HG03520 (cell line): Measurements from ENCODE around the gene ZNF844.
"Not testable (repeated sequence)": the region's sequence is repeated elsewhere in the genome, so short reads cannot be mapped to it uniquely, and the experiment has no call there.

Experiments used
- ATAC-seq: cut with Tn5 transposase; IDR thresholded peaks from one replicate; pipeline ENCODE4 v1.9.1; 2021; ENCODE audit warnings: mild to moderate bottlenecking, moderate library complexity; ENCODE audit not compliant: unreplicated experiment

Gene ZNF844

DNA sequence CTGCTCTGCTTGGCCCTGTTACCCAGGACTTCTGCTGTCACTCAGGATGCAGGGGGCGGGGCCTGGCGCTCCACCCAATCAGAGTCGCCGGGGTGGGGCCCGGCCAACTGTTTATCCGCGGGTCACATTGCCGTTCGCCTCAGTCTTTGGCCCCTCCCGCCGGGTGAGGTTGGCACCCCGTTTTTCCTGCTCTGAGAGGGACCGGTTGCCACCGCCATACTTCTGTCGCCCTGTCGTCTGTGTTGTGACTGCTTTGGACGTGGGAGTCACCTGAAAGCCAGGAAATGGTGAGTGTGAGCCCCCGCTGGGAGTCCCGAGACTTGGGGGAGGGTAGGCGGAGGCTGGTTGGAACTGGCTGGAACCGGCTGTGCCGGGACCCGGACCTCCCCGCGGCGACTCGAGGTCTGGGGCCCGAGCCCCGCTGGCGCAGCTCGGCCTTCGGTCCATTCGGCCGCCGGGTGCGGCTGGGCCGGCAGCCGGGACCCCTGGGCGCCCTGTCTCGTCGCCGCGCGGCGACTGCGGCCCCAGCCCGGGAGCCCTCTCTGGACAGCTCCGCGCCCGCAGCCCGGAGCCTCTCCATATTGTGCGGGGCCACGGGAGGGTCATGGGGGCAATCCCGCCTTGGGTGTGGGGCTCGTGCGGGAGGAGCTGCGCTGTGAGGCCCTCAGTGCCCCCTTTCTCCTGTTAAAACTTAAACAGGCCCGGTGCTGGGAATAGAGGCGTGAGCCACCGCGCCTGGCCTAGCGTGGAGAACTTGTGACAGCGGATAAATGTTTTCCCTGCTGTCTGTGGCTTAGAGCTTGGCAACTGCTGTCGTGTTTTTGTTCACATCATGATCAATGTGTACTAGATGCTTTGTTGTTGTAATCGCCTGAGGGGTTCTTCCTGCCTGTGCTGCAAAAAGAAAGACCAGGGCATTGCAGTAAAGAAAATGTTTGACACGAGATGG, at the start of gene ZNF844:
Gene ZNF844, plus strand, starts transcription at position 142 of the 949 bp plus-strand sequence. Its CDS starts 143 bp downstream, at position 285.
- ATAC-seq = peak; percentile 65

DNA sequence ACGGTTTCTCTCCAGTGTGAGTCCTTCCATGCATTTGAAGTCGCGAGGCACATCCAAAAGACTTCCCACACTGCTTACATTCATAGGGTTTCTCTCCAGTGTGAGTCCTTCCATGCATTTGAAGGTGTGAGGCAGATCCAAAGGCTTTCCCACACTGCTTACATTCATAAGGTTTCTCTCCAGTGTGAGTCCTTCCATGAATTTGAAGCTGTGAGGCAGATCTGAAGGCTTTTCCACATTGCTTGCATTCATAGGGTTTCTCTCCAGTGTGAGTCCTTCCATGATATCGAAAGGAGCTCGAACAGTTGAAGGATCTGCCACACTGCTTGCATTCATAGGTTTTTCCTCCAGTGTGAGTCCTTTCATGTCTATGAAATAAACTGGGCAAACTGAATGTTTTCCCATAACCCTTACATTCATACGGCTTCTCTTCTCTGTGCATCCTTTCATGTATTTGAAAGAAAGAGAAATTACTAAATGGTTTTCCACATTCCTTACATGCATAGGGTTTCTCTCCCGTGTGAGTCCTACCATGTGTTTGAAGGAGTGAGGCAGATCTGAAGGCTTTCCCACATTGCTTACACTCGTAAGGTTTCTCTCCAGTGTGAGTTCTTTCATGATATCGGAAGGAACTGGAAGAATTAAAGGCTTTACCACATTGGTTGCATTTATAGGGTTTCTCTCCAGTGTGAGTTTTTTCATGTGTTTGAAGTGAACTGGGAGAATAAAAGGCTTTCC, 49.3 kb upstream of the ZNF844 start:
- no peak for ATAC-seq

DNA sequence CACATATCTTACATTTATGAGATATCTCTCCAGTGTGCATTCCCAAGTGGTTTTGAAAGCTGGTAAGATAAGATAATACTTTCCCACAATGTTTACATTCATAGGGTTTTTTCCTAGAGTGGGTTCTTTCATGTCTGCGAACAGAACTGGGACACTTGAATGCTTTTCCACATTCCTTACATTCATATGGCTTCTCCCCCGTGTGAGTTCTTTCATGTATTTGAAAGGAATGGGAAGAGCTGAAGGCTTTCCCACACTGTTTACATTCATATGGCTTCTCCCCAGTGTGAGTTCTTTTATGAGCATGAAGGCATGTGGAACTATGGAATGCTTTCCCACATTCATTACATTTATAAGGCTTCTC, 48.8 kb upstream of the ZNF844 start:
- ATAC-seq = no peak

DNA sequence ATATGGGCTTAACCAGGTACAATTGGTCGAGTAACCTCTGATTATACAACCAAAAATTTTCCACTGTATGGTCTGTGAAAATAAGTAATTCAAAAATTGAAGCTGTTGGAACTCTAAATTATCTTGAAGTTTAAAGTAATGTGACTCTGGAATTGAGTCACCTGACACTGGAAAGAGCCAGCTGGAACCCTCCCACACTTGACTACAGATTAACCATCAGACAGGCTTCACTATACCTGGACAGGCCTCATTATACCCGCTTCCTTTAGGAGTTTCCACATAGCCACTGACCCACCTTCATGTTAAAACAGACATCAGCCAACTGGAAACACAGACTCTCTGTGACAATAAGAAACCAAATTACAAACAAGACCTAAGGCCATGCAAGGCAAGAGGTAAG, 30.3 kb upstream of the ZNF844 start:
- ATAC-seq = no peak

DNA sequence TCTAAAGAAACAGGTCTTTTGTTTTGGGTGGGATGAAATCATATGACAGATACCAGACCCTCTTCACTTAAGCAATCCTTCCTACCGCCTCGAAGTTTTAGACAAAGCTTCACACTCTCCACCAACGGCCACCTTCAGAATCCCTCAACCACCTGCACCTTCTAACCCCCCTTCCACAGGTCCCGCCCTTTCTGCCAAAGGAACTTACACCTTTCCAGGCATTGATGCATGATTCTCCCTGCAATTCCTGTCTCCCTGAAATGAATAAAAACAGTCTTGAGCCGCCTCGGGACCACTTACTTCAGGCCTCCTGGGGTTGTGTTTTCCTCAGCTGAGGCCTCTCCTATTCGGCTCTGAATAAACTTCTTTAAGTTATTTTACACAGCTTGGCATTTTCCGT, 29.9 kb upstream of the ZNF844 start:
- ATAC-seq = no peak

DNA sequence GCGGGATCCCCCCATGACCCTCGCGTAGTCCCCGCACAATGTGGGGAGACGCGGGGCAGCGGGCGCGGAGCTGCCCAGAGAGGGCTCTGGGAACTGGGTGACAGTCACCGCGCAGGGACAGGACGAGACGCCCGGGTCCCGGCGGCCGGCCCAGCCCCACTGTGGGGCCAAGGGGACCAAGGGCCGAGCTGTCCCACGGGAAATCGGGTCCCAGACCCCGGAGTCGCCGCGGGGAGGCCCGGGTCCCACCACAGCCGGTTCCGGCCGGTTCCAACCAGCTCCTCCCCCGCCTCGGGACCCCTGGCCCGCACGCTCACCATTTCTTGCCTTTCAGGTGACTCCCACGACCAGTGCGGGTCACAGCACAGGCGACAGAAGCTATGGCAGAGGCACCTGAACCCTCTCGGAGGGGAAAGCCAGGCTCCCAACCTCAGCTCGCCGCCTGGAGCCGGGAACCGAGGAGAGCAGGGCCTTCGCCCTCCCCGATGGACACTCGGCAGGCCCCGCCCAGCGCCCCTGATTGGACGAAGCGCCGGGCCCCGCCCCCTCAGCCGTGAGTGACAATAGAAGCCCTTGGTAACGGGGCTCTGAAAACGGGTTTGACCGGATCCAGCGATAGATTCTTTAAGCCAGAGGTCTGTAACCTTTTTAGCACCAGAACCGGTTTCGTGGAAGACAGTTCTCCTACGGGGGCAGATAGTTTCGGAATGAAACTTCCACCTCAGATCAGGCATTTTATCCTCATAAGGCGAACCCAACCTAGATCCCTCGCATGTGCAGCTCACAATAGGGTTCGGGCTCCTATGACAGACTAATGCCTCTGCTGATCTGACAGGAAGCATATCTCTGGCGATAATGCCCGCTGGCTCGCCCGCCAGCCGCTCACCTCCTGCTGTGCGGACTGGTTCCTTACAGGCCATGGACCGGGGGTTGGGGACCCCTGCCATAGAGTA, 29.0 kb upstream of the ZNF844 start, which contains the start of gene ZNF433:
Gene ZNF433, minus strand, starts transcription at position 460 of the 953 bp plus-strand sequence. Its CDS starts 140 bp downstream, at position 320.
- no peak for ATAC-seq

DNA sequence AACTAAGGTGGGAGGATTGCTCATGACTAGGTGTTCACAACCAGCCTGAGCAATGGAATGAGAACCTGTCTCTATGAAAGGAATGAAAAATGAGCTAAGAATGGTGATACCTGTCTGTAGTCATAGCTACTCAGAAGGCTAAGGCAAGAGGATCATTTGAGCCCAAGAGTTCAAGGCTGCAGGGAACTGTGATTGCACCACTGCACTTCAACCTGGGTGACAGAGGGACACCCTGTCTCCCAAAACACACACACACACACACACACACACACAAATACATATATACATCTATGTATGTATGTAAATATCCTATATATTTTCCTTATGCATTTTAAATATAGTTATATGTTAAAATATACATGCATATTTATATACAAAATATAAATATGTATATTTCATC, 21.6 kb upstream of the ZNF844 start:
- ATAC-seq = no peak

DNA sequence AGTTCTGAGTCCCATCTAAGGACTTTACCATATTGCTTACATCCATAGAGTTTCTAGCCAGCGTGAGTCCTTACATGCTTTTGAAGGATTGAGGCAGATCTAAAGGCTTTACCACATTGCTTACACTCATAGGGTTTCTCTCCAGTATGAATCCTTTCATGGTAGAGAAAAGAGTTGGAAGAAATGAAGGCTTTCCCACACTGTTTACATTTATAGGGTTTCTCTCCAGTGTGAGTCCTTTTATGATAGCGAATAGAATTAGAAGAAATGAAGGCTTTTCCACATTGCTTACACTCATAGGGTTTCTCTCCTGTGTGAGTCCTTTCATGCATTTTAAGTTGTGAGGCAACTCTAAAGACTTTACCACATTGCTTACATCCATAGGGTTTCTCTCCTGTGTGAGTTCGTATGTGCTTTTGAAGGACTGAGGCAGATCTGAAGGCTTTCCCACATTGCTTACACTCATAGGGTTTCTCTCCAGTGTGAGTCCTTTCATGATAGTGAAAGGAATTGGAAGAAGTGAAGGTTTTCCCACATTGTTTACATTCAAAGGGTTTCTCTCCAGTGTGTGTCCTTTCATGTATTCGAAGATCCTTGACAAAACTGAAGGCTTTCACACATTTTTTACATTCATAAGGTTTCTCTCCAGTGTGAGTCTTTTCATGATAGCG, 20.6 kb upstream of the ZNF844 start:
- ATAC-seq = no peak

DNA sequence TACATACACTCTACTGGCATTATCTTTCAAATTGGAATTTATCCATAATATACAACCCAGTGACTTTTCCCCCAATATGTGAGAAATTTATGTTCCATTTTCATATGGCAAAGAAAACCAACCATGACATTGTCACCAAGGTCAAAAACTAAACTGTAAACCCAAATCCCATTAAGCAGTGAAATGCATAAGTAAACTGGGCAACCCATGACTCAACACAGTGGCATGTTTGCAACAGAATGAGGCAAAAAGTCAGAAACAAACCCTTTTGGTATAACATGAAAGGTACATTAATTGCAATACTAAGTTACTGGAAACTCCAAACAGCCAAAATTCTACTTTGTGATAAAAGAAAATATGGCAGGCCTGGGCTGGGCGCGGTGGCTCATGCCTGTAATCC, 16.7 kb upstream of the ZNF844 start:
- no peak for ATAC-seq

DNA sequence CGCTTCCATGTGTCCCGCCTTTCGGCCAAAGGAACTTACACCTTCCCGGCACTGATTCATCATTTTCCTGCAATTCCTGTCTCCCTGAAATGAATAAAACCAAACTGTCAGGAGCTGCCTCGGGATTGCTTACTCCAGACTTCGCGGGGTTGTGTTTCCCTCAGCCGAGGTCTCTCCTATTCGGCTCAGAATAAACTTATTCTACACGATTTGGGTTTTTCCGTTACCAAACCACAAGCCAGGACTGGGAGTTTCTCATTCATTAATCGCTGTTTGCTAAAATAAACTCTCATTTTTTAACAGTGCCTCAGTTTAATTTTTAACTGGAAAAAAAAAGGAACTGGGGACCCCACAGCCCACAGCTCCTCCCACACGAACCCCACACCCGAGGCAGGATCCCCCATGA, 12.4 kb upstream of the ZNF844 start:
- ATAC-seq = no peak

DNA sequence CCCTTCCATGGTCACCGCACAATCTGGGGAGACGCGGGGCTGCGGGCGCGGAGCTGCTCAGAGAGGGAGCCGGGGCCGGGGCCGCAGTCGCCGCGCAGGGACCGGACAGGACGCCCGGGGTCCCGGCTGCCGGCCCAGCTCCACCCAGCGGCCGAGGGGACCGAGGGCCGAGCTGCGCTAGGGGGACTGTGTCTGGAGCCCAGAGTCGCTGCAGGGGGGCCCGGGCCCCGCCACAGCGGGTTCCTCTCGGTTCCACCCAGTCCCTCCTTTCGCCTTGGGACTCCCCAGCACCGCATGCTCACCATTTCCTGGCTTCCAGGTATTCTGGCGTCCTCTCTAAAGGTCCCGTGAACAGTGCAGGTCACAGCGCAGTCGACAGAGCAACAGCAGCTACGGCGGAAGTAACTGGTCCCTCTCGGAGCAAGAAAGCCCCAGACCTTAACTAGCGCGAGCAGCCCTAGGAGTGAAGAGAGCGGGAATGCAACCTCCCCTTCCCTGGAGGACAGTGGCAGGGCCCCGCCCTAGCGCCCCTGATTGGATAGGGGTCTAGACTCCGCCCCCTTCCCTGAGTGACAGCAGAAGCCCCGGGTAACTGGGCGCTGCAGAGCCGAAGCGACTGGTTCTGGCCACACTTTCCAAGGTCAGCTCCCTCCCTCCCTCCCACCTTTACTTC, 11.9 kb upstream of the ZNF844 start, which contains the start of gene ZNF878:
Gene ZNF878, minus strand, starts transcription at position 465 of the 673 bp plus-strand sequence. Its CDS starts 160 bp downstream, at position 305.
- ATAC-seq = peak; percentile 77

DNA sequence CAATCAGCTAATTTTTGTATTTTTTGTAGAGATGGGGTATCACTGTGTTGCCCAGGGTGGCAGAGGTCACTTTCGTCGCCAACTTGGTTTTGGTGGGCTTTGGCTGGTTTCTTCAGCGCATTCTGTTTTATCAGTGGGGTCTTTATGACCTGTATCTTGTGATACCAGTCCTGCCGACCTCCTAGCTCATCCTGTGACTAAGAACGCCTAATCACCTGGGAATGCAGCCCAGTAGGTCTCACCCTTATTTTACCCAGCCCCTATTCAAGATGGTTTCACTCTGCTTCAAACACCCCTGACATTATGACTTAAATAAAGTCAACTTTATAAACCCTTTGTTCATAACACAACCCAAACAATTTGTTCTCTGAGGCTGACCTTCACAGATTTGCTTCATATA, 8.7 kb upstream of the ZNF844 start:
- ATAC-seq = no peak

DNA sequence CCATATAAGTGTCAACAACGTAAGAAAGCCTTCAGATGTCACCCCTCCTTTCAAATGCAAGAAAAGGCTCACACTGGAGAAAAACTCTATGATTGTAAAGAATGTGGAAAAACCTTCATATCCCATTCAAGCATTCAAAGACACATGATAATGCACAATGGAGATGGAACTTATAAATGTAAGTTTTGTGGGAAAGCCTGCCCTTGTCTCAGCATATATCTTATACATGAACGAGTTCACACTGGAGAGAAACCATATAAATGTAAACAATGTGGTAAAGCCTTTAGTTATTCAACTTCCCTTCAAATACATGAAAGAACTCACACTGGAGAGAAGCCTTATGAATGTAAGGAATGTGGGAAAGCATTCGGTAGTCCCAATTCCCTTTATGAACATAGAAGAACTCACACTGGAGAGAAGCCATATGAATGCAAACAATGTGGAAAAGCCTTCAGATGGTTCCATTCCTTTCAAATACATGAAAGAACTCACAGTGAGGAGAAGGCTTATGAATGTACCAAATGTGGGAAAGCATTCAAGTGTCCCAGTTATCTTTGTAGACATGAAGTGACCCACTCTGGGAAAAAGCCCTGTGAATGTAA, 11.1 kb downstream of the ZNF844 start:
- ATAC-seq = no peak

DNA sequence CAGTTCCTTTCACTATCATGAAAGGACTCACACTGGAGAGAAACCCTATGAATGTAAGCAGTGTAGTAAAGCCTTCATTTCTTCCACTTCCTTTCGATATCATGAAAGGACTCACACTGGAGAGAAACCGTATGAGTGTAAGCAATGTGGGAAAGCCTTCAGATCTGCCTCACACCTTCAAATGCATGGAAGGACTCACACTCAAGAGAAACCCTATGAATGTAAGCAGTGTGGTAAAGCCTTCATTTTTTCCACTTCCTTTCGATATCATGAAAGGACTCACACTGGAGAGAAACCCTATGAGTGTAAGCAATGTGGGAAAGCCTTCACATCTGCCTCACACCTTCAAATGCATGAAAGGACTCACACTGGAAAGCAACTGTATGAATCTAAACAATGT, 11.8 kb downstream of the ZNF844 start:
- not testable (repeated sequence) for ATAC-seq

DNA sequence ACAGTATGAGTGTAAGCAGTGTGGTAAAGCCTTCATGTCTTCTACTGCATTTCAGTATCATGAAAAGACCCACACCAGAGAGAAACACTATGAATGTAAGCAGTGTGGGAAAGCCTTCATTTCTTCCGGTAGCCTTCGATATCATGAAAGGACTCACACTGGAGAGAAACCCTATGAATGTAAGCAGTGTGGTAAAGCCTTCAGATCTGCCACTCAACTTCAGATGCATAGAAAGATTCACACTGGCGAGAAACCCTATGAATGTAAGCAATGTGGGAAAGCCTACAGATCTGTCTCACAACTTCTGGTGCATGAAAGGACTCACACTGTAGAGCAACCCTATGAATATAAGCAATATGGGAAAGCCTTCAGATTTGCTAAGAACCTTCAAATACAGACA, 12.8 kb downstream of the ZNF844 start:
- no peak for ATAC-seq

DNA sequence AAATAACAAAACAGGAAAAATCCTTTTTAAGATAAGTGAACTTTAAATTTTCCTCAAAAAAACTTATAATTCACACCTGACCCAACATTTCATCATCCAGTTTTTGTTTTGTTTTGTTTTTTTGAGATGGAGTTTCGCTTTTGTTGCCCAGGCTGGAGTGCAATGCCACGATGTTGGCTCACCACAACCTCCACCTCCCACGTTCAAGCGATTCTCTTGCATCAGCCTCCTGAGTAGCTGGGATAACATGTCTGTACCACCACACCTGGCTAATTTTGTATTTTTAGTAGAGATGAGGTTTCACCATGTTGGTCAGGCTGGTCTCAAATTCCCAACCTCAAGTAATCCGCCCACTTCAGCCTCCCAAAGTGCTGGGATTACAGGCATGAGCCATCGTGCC, 18.8 kb downstream of the ZNF844 start:
- ATAC-seq = not testable (repeated sequence)

DNA sequence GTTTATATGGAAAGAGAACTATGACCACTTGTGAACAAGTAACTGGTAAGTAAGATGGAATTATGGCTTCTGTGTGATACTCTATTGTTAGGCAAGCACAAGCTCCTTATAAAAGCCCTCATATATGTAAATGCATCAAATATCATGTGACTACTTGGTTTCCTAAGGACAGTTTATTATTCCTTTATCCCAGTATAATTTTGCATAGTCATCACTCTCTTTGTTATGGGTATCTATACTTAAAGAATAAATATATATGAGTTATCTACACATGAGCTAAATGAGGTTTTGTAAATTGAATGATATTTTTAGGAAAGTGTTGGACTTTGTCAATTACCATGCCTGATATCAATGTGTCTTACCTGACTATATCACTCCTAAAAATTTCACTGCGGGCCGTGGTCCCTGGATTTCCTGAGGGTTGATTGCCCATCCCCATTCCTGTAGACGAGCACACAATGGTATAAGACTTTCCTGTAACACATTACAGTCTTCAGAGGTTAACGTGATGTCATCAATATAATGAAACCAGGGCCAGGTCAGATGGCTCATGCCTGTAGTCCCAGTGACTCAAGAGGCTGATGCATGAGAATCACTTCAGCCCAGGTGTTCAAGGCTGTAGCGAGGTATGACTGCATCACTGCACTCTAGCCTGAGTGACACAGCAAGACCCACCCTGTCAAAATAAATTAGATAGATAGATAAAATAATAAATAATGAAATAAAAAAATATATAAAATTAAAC, 20.7 kb downstream of the ZNF844 start:
- no peak for ATAC-seq

DNA sequence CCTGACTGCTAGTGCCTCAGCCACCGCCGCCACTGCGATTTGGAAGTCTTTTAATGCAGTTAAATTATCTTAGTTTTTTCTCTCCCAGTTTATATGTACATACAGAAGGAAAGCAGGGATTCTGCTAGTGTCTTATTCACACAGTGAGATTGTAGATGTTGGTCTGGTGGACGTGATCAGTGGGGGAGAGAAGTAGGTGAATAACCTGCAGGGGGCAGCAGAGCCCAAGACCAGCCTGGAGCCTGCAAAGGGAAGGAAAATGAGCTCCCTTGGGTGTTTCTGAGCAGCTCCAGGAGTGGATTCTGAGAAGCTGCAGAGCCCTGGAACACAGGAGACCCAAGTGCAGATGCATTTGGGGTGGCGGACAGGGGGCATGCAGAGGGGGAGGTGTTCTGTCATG, 26.3 kb downstream of the ZNF844 start:
- ATAC-seq = no peak
